Measurements from ENCODE around the gene RHOT2. TPM values are rescaled to one million over a fixed set of nuclear protein-coding genes. Genes with fewer than 3 reads are reported as not detected.
"Not testable (repeated sequence)": the region's sequence is repeated elsewhere in the genome, so short reads cannot be mapped to it uniquely, and the experiment has no call there.

Gene RHOT2
- total and polyA plus RNA-seq, 7 donors, result 35.3 to 159 (median 52.9) TPM

GRCh38 chr16:689175-689897, 21.4 kb downstream of the RHOT2 start:
- peaks cover 0 to 58% (median 48%) of the 10 kb centered on the region in 4 donors for H3K4me1 ChIP-seq
- H3K4me3 ChIP-seq, result peak overlapping the region; percentile 75 to 91 (median 81)
- peak overlapping the region; percentile 85 to 87 (median 86) for H3K27ac ChIP-seq
- H3K27me3 ChIP-seq, result peaks cover 16 to 29% (median 17%) of the 10 kb centered on the region in 3 donors
- no peak for TF ChIP-seq POLR2AphosphoS5 (IDR thresholded peaks at IDR 0.05)
- TF ChIP-seq EP300 (IDR thresholded peaks at IDR 0.05), result no peak
- TF ChIP-seq POLR2A (IDR thresholded peaks at IDR 0.05), result no peak
- TF ChIP-seq CTCF (IDR thresholded peaks at IDR 0.05), result no peak
- H3K9me3 ChIP-seq, result no peaks in the 10 kb centered on the region
- WGBS, 2 donors, result 80 to 86% methylated on average over 26 of the region's 26 CpGs
- DNase-seq, result no peak
- H3K36me3 ChIP-seq, result peaks cover 0 to 23% (median 4%) of the 10 kb centered on the region in 4 donors
- intact Hi-C loops (cut with DNase I), result loop anchor here (10.0 kb wide), 1 partner anchor 1085 kb away; the partner anchor contains the start of genes EME2, MRPS34 and NME3

GRCh38 chr16:691242-691641, 23.3 kb downstream of the RHOT2 start:
- peaks cover 0 to 54% (median 44%) of the 10 kb centered on the region in 4 donors for H3K4me1 ChIP-seq
- peaks cover 0 to 17% (median 4%) of the 10 kb centered on the region in 4 donors for H3K36me3 ChIP-seq
- DNase-seq; H3K9me3 ChIP-seq; H3K27ac ChIP-seq; intact Hi-C loops (cut with DNase I); H3K4me3 ChIP-seq: not testable (repeated sequence)
- H3K27me3 ChIP-seq, result peaks cover 32 to 48% (median 36%) of the 10 kb centered on the region in 3 donors
- WGBS, 2 donors, result 84 to 90% methylated on average over 16 of the region's 16 CpGs

GRCh38 chr16:692356-693108, 24.6 kb downstream of the RHOT2 start:
- Histone ChIP-seq H3K4me3 (no peak overlapping the region), H3K27ac (no peak overlapping the region), H3K36me3 (peaks cover 0 to 4% (median 0%) of the 10 kb centered on the region in 4 donors), H3K27me3 (peaks cover 39 to 61% (median 48%) of the 10 kb centered on the region in 3 donors), H3K4me1 (peaks cover 0 to 54% (median 42%) of the 10 kb centered on the region in 4 donors), H3K9me3 (no peaks in the 10 kb centered on the region)
- 48 to 64% methylated on average over 10 of the region's 10 CpGs for WGBS, 2 donors
- TF ChIP-seq CTCF (IDR thresholded peaks at IDR 0.05) (no peak), EP300 (IDR thresholded peaks at IDR 0.05) (no peak), POLR2A (IDR thresholded peaks at IDR 0.05) (no peak), POLR2AphosphoS5 (IDR thresholded peaks at IDR 0.05) (no peak)
- DNase-seq, result no peak
- intact Hi-C loops (cut with DNase I), result no loop called here

- Histone ChIP-seq H3K27me3 (peaks cover 39 to 66% (median 48%) of the 10 kb centered on the region in 3 donors), H3K36me3 (no peaks in the 10 kb centered on the region), H3K4me1 (peaks cover 0 to 51% (median 41%) of the 10 kb centered on the region in 4 donors), H3K9me3 (no peaks in the 10 kb centered on the region), H3K4me3 (no peak overlapping the region), H3K27ac (no peak overlapping the region)
- DNase-seq, result no peak
- intact Hi-C loops (cut with DNase I), result no loop called here
- 33 to 41% methylated on average over 22 of the region's 22 CpGs for WGBS, 2 donors
- TF ChIP-seq EP300 (IDR thresholded peaks at IDR 0.05), result no peak
- TF ChIP-seq CTCF (IDR thresholded peaks at IDR 0.05), result no peak
- no peak for TF ChIP-seq POLR2AphosphoS5 (IDR thresholded peaks at IDR 0.05)
- no peak for TF ChIP-seq POLR2A (IDR thresholded peaks at IDR 0.05)
Observed at GRCh38 chr16:693364-693763, 25.4 kb downstream of the RHOT2 start.

- no peaks in the 10 kb centered on the region for H3K9me3 ChIP-seq
- H3K27me3 ChIP-seq, result peaks cover 39 to 69% (median 48%) of the 10 kb centered on the region in 3 donors
- no peak overlapping the region for H3K4me3 ChIP-seq
- 6 to 9% methylated on average over 37 of the region's 37 CpGs for WGBS, 2 donors
- H3K4me1 ChIP-seq, result peaks cover 0 to 47% (median 38%) of the 10 kb centered on the region in 4 donors
- no peak for DNase-seq
- TF ChIP-seq POLR2A (IDR thresholded peaks at IDR 0.05) (no peak), EP300 (IDR thresholded peaks at IDR 0.05) (no peak), CTCF (IDR thresholded peaks at IDR 0.05) (no peak), POLR2AphosphoS5 (IDR thresholded peaks at IDR 0.05) (no peak)
- no peak overlapping the region for H3K27ac ChIP-seq
- intact Hi-C loops (cut with DNase I), result no loop called here
- H3K36me3 ChIP-seq, result no peaks in the 10 kb centered on the region
Observed at GRCh38 chr16:693766-694165, 25.8 kb downstream of the RHOT2 start.
